HFFc6 (cell line): ENCODE measurements around the gene SVIL. TPM values are rescaled to one million over a fixed set of nuclear protein-coding genes. Genes with fewer than 3 reads are reported as not detected.

ENCODE experiments used
- DNase-seq: peaks from one replicate; pipeline ENCODE4 v3.0.0-alpha.2; 2018
- H3K27ac Mint-ChIP-seq: 2 replicates; pipeline ENCODE4 v1.8.0; 2020; ENCODE audit warnings: mild to moderate bottlenecking, mixed read lengths
- H3K27me3 Mint-ChIP-seq: 2 replicates; pipeline ENCODE4 v1.8.0; 2021; ENCODE audit warnings: mild to moderate bottlenecking, moderate library complexity, mixed read lengths; ENCODE audit not compliant: insufficient read depth
- H3K36me3 Mint-ChIP-seq: 2 replicates; pipeline ENCODE4 v1.8.0; 2021; ENCODE audit warnings: low read depth, mixed read lengths
- H3K4me1 Mint-ChIP-seq: 2 replicates; pipeline ENCODE4 v1.8.0; 2020; ENCODE audit warnings: low read depth, mixed read lengths
- H3K4me3 Mint-ChIP-seq: 2 replicates; pipeline ENCODE4 v1.8.0; 2020; ENCODE audit warnings: mild to moderate bottlenecking, moderate library complexity, mixed read lengths
- H3K9me3 Mint-ChIP-seq: 2 replicates; pipeline ENCODE4 v1.8.0; 2020; ENCODE audit warnings: mild to moderate bottlenecking, mixed read lengths
- total RNA-seq, 6 experiments: library from RNA; stranded (reverse); fragmentation: NEBNext Ultra II Directional; extraction: Animal tissue kit (Norgen Biotek cat#: 25700); gene quantifications; 2 replicates in 1 of 6; 3 replicates in 5 of 6; pipeline ENCODE4 v1.2.3, GENCODE V29; 2021
- TF ChIP-seq, protein P1 (sequence below): fragments of 200-600 bp; sonication (generic); IDR thresholded peaks from 2 replicates; pipeline ENCODE4 v1.5.0; 2021; ENCODE audit warnings: antibody characterized with exemption, mild to moderate bottlenecking

SVIL gene
- total RNA-seq, 6 experiments from 2014 or later: 0.22 to 0.89 (median 0.48) TPM

DNA sequence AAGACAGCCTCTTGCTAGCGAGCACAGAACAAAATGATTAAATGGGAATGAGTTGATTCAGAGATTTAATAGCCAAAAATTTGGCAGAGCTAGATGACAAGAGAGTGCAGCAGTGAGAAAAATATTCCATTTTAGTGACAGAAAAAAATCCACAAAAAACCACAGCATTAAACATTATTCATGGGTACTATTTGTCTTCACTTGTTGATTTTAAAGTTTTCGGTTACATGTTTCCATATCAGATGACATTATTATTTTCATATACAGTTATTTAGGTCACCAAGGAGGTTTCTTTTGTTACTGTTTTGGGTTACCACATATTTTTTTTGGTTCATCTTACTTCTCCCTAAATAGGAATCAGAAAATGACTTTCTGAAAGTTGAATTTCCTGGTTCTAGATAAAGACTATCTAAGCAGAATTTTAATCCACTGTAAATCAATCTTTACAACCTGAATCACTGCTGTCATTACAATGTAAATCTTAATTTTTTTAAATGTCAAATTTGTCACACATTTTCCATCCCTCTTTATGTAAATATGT lies 87.9 kb downstream of the SVIL start:
- TF ChIP-seq, protein P1, sequence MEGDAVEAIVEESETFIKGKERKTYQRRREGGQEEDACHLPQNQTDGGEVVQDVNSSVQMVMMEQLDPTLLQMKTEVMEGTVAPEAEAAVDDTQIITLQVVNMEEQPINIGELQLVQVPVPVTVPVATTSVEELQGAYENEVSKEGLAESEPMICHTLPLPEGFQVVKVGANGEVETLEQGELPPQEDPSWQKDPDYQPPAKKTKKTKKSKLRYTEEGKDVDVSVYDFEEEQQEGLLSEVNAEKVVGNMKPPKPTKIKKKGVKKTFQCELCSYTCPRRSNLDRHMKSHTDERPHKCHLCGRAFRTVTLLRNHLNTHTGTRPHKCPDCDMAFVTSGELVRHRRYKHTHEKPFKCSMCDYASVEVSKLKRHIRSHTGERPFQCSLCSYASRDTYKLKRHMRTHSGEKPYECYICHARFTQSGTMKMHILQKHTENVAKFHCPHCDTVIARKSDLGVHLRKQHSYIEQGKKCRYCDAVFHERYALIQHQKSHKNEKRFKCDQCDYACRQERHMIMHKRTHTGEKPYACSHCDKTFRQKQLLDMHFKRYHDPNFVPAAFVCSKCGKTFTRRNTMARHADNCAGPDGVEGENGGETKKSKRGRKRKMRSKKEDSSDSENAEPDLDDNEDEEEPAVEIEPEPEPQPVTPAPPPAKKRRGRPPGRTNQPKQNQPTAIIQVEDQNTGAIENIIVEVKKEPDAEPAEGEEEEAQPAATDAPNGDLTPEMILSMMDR: no peak
- Mint-ChIP-seq H3K36me3 (no peaks in the 10 kb centered on the region), H3K27me3 (peaks cover 19% of the 10 kb centered on the region), H3K9me3 (no peaks in the 10 kb centered on the region), H3K4me1 (no peaks in the 10 kb centered on the region), H3K27ac (no peak overlapping the region), H3K4me3 (no peak overlapping the region)
- DNase-seq: no peak

DNA sequence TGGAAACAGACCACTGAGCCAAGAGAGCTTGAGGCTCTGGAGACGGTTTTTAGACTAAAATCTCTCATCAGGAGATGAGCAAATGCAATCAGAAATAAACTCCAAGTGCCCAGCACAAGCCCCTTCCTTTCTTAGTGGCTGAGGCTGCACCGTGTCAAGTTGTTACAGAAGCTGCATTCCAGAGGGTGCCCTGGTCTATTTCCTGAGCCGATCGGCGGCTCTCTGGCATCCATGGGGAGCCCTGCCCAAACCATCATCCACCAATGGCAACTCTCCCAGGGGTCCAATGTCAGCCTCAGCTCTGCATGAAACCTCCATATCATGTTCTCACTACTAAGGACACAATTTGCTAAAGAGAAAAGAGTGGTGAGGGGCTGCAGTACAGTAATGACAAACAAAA lies 89.6 kb downstream of the SVIL start:
- Mint-ChIP-seq H3K27me3 (peaks cover 21% of the 10 kb centered on the region), H3K9me3 (no peaks in the 10 kb centered on the region), H3K4me1 (no peaks in the 10 kb centered on the region), H3K4me3 (no peak overlapping the region), H3K27ac (no peak overlapping the region), H3K36me3 (no peaks in the 10 kb centered on the region)
- TF ChIP-seq, protein P1: no peak
- no peak for DNase-seq

DNA sequence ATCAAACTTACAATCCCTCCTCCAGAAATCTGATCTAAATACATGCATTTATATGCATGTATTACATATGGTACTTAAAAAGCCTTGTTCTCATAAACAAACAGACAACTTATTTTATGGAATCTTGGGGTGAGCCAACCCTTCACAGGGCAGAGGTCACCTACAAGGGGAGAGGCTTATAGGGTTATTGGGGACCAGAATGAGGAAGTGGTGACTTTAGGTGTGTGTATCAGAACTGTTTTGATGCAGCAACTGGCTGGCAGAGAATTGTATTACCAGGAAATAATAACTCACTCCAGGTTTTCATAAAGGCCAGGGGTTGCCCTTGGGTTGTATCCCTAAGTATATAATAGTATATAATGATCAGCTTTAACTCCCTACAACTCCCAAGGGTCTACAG lies 91.1 kb downstream of the SVIL start:
- no peak for DNase-seq
- H3K36me3 Mint-ChIP-seq: no peaks in the 10 kb centered on the region
- H3K9me3 Mint-ChIP-seq: no peaks in the 10 kb centered on the region
- H3K4me1 Mint-ChIP-seq: no peaks in the 10 kb centered on the region
- no peak overlapping the region for H3K27ac Mint-ChIP-seq
- H3K27me3 Mint-ChIP-seq: peaks cover 26% of the 10 kb centered on the region
- no peak overlapping the region for H3K4me3 Mint-ChIP-seq
- TF ChIP-seq, protein P1: no peak

DNA sequence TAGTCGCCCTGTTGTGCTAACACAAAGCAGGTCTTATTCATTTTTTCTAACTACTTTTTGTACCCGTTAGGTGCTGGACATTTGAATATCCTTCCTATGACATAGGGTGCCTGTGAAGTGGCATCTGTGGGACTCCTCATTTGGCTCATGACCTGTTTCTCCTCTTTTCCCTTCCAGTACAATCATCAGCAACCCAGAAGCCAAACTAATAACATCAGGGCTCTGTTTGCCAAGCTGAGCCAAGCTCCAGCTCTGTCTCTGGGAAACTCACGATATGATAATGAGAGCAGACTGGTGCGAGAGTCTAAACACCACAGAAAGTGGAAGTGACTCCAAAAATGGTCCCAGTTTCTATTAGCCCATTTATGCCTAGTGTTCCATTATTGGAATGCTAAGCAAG lies 92.0 kb downstream of the SVIL start:
- H3K4me1 Mint-ChIP-seq: no peaks in the 10 kb centered on the region
- TF ChIP-seq, protein P1: no peak
- no peak overlapping the region for H3K4me3 Mint-ChIP-seq
- H3K27ac Mint-ChIP-seq: no peak overlapping the region
- H3K27me3 Mint-ChIP-seq: peaks cover 25% of the 10 kb centered on the region
- H3K36me3 Mint-ChIP-seq: no peaks in the 10 kb centered on the region
- DNase-seq: no peak
- H3K9me3 Mint-ChIP-seq: no peaks in the 10 kb centered on the region

DNA sequence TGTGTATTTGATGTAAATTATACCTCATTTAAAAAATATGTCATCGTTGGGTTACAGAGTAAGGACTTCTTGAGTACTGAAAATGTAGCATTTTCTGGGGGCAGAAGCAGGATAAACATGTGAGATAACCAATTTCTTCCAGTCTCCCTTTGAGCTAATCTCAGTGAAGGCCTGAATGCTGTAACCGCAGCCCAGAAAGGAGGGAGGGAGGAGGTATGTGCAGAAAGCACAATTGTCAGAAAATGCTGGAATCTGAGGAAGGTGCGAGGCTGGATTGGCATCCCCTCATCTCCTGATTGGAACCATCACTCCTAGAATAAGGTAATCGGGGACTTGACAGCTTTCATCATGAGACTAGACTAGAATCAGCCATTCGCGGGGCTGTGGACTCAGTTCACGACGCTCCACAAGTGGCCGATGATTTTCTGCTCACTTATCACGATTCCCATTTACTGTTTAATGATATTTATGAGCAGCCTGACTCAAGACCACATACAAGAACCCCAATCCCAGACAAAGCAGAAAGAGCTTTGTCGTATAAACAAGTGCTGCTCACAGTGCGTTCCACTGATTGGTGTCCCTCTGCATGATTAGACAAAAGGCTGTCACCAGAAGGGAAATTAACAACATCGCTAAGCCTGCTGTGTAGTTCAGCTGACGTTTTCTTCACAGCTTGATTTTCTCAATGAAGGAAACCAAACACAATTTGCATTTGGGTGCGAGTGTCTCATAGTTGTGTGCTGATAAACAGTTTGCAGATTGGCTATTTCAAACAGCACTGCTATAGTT lies 93.2 kb downstream of the SVIL start:
- H3K4me3 Mint-ChIP-seq: no peak overlapping the region
- no peak for DNase-seq
- no peak overlapping the region for H3K27ac Mint-ChIP-seq
- TF ChIP-seq, protein P1: no peak
- peaks cover 25% of the 10 kb centered on the region for H3K27me3 Mint-ChIP-seq
- H3K9me3 Mint-ChIP-seq: no peaks in the 10 kb centered on the region
- H3K4me1 Mint-ChIP-seq: no peaks in the 10 kb centered on the region
- H3K36me3 Mint-ChIP-seq: no peaks in the 10 kb centered on the region
